Measurements from ENCODE around the gene DNAI1.

DNAI1 gene

GRCh38 chr9:34557426-34558321 lies 99.1 kb downstream of the DNAI1 start:
- no peak for DNase-seq (ENCODE audit: low read depth in 4 of 4, low spot score in 1 of 4)

GRCh38 chr9:34558364-34558763 lies 99.8 kb downstream of the DNAI1 start:
- DNase-seq (ENCODE audit: low read depth in 4 of 4, low spot score in 1 of 4), result no peak

- DNase-seq (ENCODE audit: low read depth in 4 of 4, low spot score in 1 of 4), result no peak
Observed at GRCh38 chr9:34558919-34559623, 100.5 kb downstream of the DNAI1 start.

- no peak for DNase-seq (ENCODE audit: low read depth in 4 of 4, low spot score in 1 of 4)
Observed at GRCh38 chr9:34559624-34560455, 101.2 kb downstream of the DNAI1 start.

DNA sequence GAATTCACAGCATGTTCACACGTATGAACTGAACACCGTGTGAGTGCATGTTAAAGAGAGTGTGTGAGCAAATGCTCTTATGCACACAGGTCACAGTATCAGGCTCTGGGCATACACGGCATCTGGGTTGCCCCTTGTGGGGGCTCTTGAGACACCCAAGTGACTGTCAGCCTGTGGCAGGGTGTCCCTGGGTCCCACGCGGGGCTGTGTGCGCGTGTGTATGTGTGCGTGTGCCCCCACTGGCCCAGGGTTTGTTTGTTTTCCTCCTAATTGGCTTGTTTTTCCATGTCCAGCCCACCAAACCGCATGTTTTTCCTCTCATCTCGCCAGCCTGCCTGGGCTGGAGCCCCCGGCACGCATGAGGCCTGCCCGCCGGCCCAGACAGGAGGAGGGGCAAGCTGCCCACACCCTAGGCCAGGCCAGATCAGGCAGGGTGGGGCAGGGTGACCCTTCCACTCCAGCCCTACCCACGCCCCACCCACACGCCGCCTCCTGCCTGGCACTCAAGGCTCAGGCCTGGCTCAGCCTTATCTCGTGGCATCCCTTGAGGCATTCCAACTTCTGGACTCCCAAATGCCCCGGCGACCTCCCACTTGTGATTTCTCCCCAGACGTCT lies 102.1 kb downstream of the DNAI1 start:
- no peak for DNase-seq (ENCODE audit: low read depth in 4 of 4, low spot score in 1 of 4)

DNA sequence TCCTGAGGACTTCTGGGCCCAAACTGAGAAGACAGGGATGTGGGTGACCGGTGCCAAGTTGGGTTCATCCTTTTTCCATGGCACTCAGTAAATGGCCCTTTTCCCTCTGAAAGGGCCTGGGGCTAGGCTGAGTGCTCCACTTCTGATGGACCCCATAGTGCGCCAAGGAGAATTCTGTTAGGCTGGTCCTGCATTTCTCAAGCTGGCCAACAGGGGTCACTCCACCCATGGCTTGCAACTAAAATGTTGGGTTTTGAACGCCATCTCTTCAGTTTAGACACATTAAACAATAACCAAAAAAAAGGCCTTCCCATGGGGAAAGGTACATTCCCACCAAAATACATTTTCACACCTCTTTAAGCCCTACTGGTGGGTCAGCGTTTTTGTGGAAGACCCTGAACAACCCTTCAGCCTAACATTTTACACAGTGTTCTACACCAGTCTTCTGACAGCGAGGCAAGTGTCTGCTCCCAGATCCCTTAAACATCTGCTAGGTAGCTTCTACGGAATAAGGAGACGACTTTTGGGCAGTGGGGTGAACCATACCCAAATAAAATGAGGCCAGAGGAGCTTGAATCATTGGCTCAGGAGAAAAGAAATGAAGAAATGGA lies 103.6 kb downstream of the DNAI1 start:
- peak in 1 of 4 experiments; percentile 25 for DNase-seq (ENCODE audit: low read depth in 4 of 4, low spot score in 1 of 4)

- no peak for DNase-seq (ENCODE audit: low read depth in 4 of 4, low spot score in 1 of 4)
Observed at GRCh38 chr9:34563262-34563661, 104.7 kb downstream of the DNAI1 start.

DNA sequence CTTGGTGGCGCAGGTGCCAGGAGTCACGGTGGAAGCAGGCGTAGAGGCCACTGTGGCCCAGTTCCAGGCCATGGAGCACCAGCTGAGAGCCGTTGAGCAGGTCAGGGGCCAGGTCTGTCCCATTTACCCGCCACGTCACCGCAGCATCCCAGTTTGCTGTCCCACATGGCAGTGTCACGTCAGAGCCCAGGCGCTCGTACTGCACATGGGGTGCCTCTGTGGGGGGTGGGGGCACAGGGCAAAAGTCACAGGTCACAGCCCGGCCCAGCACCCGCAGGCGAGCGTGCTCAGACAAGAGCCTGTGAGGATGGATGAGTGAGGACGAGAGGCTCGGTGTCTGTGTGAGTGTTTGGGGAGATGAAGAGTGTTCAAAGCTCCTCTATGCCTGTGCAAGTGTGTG lies 106.0 kb downstream of the DNAI1 start:
- DNase-seq (ENCODE audit: low read depth in 4 of 4, low spot score in 1 of 4), result no peak

DNA sequence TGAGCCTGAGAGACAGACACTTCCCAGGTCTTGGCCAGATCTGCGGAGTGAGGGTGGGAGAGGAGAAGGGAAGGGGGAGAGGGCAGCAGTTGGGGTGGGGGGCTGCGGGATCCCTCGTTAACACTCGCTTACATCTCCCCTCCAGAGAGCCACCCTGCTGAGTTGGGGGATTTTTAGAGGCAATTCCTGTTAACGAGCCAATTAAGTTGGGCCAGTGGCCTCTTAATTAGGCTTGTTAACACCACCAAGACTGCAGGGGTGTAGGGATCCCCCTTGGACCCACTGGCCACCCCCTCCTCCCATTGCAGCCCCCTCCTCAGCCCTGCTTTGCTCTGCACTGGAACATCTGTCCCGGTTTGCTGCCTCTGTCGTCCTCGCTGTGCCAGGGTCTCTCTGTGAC lies 107.3 kb downstream of the DNAI1 start:
- no peak for DNase-seq (ENCODE audit: low read depth in 4 of 4, low spot score in 1 of 4)

- DNase-seq (ENCODE audit: low read depth in 4 of 4, low spot score in 1 of 4), result no peak
Observed at GRCh38 chr9:34566322-34566721, 107.7 kb downstream of the DNAI1 start.

GRCh38 chr9:34566972-34567371 lies 108.4 kb downstream of the DNAI1 start:
- no peak for DNase-seq (ENCODE audit: low read depth in 4 of 4, low spot score in 1 of 4)

GRCh38 chr9:34568133-34568532 lies 109.5 kb downstream of the DNAI1 start:
- no peak for DNase-seq (ENCODE audit: low read depth in 4 of 4, low spot score in 1 of 4)

DNA sequence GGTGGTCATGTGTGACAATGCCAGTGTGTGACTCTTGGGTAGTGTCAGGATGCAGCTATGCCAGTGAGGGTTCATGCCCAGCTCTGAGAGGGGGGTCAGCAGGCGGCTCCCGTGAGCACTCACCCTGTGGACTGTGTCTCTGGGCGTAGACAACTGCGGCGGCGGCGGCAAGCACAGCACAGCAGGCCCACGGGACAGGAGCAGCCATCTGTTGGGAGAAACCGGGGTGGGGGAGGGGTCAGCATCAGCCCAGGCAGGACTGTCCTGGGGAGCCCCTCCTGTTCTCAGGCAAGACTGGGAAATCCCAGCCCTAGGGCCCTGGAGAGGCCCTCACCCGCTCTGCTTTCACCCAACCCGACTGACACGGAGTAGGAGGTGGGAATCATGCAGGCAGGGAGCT lies 110.2 kb downstream of the DNAI1 start:
- DNase-seq (ENCODE audit: low read depth in 4 of 4, low spot score in 1 of 4), result no peak

- no peak for DNase-seq (ENCODE audit: low read depth in 4 of 4, low spot score in 1 of 4)
Observed at GRCh38 chr9:34570376-34570775, 111.8 kb downstream of the DNAI1 start.

Data from stimulated activated CD4-positive, alpha-beta T cell treated with anti-CD3 and anti-CD28 coated beads, Interleukin-1b, Interleukin-23, amount 100 ng/mL, for 24 hours (primary cell).